GM21723 (cell line): ENCODE results near the gene HDAC4.

Source experiments
- ATAC-seq: cut with Tn5 transposase; IDR thresholded peaks from one replicate; pipeline ENCODE4 v1.9.1; 2021; ENCODE audit warnings: mild to moderate bottlenecking, moderate library complexity; ENCODE audit not compliant: unreplicated experiment

The HDAC4 gene

DNA sequence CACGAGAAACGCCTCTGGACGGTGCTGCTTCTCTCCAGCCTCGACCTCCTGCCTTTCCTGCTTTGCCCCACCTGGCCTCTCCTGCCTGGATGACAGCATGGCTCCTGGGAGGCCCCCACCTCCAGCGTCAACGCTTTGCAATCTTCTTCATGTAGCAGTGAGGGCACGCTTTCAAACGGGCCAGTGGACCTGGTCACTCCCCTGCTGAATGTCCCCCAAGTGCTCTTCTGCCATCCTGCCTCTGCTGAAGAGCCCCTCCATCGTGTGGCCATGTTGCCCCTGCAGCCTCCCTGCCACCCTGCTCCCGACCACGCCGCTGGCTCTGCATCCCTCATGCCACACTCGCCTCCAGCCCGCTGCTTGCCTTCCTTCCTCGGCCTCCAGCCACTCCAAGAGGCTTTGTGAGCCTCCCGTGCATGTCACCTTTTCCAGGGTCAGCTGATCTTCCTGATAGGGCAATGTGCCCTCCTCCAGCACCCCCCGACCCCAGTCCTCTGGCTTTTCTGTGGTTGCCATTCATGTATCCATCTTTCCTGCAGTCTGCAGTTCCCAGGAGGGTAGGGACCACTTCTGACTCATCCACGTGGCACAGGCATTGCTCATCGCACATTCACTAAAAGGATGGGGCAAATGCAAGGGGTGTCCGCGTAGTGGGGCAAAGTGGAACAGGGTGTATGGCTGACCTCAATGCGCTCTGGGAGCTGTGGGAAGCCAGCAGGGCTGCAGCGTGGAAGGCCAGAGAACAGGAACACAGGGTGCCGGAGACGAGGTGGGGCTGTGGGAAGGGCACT, 284.2 kb downstream of the HDAC4 start:
- no peak for ATAC-seq

DNA sequence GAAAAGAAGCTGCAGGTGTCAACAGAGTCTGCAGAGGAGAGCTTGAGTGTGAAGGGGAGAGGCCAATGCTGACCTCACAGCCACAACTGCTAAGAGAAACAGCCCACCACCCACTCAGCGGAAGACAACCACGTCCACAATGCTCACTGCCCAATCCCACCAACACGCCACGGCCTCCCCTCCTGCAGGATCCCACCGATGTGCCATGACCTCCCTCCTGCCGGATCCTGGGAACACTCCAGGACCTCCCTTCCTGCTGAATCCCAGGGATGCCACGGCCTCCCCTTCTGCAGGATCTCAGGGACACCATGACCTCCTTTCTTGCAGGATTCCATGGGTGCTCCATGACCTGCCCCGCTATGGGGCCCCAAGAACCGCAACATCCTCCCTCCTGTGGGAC, 285.2 kb downstream of the HDAC4 start:
- ATAC-seq = no peak

DNA sequence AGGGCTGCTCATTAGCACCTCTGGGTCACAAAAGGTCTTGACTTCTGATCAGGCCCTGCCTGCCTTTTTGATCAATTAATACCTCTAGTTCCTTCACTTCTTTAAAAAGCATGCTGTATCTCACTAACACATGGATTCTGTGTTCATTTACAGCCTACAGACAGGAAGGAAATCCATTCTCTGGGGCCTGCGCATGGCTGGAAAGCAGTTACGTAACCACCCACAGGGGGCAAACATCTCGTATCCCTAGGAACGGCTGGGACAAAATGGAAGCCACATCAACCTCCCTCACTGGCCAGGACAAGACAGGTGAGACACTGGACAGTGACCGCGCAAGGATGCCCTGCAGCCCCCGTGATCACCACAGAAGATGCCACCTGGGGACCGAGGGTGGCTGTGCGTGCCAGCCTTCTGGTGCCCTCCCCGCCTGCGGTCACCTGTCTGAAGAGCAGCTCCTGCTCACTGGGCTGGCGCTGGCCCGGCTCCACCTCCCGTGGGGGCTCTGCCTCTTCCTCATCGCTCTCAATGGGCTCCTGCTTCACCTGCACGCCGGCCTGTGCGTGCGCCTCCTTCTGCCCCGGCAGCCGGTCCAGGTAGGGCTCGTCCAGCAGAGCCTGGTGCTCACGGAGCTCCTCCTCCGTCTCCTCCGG, 286.1 kb downstream of the HDAC4 start:
- ATAC-seq = no peak

DNA sequence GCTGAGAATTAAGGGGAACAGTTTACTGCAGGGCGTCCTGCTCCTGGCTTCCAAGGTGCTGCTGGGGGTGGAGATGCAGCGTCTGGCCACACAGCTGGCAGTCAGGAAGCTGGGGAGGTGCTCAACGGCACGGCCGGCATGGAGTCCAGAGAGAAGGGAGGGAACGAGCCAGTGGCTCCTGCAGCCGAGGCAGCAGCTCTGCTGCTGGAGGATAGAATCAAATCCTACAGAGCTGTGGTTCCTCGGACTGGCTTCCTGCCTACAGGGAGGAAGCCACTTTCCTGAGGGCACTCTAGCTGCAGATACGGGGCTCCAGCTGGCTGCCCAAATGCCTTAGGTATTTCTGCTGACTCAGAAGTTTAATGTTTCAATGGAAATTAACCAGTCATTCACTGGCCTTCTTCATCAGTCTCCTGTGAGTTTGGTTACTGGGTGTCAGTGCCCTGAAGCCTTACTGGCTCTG, 286.7 kb downstream of the HDAC4 start:
- ATAC-seq = no peak

DNA sequence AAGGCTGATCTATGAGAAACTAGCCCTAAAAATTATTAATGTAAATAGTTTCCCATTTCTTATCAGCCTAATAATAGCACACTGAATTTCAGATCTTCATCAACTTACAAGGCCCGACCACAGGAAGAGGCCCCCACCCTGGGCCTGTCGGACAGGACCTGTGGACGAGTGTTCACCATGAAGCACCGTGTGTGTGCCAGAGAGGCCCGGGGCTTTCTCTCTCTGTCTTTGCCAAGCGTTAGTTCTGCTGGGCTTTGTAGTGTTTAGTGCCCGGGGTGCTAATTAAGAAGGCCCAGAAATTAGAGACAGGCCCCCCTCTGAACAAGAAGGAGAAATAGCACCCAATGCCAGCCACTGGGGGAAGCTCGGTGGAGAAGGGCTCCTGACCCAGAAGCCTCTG, 287.2 kb downstream of the HDAC4 start:
- ATAC-seq = no peak

DNA sequence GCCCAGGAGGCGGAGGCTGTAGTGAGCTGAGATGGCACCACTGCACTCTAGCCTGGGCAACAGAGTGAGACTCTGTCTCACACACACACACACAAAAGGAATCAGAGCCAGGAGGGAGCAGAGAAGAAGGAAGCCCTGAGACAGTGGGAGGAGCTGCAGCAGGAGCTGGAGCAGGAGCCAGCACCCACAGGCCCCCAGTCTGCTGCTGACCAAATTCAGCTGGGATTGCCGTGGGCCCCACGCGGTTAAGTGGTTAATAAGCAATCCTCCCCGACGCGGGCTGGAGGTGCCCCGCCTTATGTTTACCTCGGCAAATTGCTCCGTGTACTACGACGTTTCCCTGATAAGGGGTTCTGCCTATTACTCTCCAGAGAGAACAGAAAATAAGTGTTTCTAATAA, 287.6 kb downstream of the HDAC4 start:
- ATAC-seq = no peak

DNA sequence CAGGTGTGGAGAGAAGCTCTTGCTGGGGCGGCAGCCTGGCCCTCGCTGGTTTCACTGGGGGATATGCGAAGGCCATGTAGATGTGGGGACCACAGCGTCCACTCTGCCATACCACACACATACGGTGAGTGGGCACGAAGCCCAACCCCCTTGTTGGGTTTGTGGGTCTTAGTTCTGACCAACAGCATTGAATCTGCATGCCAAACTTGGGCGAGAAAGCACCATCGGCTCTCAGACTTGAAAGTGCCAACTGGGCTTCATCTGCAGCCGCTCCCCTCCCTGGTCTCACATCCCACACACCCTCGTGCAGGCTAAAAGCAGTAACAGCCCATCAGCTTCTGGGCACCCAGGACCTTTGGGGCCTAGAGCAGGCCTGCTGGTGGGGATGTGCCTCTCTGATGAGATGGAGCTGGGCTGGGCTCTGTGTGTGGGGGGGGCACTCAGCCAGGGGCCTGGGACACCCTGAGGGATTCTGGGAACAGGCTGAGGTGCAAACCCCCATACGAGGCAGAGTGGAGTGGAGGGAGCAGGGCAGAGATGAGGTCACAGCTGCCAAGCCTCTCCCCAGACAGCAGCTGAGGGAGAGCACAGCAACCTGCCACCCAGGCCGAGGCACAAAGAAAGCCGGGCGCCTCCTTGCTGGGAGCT, 288.6 kb downstream of the HDAC4 start:
- ATAC-seq = no peak

DNA sequence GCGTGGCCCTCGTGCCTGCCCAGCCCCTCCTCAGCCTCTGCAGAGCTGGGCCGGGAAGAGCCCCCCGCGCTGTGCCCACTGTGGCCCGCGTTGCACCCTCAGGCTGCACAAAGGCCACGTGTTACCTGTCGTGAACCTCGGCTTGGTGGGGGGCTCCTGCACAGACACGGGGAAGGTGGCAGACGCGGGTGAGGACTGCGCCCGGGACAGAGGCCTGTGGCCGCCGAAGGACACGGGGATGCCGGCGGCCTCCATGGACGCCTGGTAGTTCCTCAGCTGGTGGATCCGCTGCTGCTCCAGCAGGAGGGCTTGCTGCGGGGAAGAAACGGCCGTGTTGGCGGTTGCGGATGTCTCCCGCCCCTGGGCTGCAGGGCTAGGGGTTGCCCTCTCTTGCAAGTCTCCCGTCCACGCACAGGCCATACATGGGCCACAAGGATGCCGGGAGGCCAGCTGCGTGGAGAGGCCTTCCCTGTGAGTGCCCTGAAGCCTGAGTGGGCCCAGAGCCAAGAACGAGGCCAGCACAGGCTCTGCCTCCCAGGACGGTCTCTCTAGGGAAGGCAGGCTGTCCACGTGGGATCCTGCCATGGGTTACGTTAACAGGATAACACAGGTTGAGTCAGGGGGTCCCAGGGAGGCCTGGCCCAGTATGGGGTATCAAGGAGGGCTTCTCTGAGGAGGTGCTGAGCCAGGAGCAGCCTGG, 289.3 kb downstream of the HDAC4 start:
- ATAC-seq = no peak

DNA sequence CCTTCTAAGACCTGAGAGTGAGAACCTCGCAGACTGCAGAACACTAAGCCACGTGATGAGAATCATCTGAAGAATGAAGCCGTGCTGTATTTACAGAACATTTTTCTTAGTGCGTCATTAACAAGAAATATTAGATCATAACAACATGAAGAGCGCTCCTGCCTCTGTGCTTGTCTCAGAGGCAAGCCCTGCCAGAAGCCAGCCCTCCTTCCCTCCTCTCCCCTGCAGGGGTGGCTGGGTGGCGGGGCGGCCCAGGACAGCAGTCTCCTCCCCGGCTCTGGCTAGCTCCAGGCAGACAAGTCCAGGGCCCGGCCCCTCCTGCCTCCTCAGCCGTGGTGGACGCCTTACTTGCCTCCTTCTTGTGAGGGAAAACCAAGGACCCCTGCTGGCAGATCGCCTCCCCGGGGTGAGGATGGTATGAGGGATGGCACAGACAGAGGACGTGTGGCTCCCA, 290.2 kb downstream of the HDAC4 start:
- ATAC-seq = no peak

DNA sequence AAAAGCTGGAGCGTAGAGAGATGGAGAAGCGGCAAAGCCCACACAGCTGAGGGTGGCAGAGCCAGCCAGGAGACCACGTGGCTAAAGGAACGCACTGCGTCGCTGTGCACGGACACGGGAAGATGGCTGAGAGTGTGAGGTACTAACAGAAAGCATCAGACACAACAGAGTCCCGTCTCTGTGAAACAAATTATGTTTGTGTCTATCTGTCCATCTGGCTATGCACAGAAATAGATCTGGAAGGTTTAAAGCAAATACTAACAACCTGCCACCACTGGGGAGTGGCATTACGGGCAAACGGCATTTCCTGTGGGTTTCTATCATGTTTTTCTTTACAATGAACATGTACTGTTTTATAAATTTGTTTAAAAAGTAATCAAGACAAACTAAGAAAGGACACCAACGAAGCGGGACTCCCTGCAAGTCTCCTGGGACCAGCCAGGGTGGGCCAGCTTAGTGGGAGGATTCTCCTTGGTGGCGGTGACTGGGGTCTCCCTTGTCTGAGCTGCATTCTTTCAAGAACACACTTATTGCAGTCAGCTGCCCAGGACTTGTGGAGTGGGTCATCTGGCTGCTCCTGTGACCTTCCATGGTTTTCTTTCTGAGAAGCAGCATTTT, 290.8 kb downstream of the HDAC4 start:
- ATAC-seq = no peak

DNA sequence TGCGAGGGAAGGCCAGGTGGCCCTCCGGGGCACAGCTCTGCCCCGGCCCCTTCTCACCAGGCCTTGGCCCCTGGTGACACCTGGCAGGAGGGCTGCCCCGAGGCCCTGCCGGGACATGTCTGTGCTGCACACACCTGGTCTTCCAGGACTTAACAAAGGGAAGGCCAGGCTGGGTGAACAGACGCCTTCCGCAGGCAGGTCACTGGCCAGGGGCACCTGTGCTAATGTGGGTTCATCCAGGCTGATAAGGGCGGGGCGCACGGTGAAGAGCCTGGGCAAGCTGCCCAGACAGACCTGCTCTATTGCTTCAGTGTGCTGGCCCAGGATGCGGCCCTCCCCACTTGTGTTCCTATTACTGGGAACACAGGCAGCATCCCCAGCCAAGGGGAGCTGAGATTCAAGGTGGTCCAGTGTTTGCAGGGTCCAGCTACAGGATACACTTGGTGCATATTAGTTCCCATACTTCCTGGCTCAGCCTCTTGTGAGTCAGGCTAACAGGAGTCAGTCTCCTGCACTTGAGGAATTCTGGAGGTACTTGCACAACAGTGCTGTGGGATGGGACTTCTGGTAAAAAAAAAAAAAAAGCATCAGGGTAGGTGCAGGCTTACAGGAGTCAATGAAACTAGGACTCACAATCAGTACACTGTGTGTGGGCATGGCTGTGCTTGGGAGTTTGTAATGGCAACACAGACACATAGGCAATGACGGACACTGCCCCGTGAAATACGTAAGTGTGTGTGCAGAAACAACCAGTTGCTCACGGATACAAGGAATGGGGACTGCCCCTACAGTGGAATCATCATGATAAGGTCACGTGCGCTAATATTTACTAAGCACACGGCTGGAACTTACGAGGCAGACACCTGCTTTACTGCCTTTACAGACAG, 291.5 kb downstream of the HDAC4 start:
- ATAC-seq = no peak

DNA sequence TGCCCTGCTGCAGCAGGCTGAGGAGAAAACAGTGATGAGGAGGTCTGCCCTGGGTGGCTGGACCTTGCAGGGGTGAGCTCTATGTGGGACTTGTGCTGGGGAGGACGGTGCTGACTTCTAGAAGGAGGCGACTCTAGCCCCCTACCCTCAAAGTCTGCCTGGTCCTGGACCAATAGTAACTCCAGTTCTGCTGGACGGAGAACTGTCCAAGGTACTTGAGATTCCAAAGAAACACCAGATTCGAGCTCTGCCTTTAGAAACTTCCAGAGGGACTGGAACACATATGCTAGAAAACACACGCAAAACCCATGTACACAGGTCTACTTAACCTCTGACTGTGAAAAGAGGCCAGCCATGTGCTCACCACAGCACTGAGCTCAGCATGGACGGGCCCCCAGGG, 292.4 kb downstream of the HDAC4 start:
- ATAC-seq = no peak

DNA sequence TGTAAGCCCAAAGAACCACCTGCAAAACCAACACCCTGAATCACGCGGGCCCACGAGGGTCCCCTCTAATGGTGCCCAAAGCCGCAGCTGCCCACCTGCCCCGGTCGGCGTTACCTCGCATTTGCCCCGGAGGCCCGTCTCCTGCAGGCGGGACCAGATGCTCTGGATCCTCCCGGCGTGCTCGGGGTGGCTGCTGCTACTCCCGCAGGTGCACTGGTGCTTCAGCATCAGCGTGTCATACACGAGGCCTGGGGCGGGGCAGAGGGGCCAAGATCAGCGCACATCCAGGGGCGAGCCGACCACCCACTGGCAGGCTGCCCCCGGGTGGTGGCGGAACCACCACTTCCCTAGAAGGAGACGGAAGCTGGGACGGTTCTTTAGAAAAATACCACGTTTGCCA, 292.9 kb downstream of the HDAC4 start:
- ATAC-seq = no peak

DNA sequence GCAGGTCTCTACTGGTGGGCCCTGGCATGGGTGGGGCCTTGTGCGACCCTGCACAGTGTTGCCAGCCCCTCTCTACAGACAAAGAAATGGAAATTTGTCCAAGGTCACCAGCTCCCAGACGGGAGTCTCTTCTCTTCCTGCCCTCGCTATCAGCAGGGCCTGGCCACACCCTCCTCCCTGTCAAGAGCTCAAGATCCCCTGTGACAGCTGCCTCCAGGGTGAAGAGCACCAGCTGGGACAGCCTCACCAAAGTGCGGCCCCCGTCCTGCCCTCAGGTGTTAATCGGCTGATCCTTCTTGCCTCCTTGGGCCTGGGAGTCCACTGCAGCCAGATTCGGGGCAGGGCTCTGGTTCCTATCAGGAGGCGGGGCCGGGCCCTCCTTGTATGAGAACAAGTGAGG, 293.9 kb downstream of the HDAC4 start:
- no peak for ATAC-seq

DNA sequence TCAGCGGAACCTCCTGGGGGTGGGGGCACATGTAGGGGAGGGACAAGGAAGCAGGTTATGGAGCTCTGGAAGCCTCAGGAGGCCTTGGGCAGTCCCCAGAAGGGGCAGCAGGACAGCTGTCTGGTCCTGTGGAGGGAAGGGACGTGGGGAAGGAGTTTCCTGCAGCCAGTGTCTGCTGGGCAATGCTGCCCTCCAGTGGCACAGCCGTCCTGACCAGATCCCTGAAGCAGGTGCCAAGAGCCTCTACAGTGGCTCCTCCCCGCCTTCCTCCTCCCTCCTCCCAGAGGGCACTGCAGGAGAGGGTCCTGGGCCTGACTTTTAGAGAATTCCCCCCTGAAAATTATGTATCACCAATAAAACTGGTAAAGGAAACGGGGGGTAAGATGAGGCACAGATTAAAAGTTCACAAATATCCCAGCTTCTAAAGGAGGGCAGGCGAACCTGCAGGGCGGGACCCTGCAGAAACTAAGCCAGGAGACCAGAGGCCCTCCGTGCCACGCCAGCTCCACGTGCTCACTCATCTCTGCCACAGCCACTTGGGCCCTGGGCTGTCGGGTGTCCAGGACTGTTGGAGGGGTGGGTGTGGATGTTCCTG, 294.4 kb downstream of the HDAC4 start:
- ATAC-seq = no peak

DNA sequence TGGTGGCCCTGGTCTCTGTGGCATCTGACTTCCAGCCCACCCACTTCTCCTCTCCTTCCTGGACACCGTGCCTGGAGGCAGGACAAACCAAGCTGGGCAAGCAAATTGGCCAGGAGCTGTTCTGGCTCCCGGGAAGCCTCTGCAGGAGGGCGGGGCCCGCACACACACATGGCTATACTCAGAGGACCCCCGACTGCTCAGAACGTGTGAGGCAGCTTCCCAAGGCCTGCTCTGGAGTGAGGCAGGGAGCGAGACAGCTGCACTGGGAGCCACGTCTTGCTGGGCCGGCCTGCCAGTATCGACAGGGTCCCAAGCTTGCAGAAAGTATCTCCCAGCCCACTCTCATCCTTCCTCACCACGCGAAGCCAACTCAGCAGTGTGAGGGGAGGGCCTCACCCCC, 295.6 kb downstream of the HDAC4 start:
- no peak for ATAC-seq

DNA sequence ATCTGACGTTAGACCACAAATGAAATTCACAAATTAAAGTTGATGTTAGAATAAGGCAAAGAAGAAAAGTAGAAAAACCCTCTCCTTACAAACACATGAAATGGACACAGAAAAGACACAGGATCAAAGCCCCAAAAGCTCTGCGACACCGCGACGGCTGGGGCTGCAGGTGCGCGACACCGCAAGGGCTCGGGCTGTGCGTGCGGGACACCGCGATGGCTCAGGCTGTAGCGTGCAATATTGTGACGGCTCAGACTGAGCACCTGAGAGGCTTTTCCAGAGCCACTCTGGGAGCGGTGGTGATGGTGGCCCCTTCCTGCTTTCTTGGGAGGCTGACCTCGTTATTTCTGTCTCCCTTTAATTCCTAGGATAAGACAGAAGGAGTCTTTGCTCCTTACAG, 296.0 kb downstream of the HDAC4 start:
- ATAC-seq = no peak

DNA sequence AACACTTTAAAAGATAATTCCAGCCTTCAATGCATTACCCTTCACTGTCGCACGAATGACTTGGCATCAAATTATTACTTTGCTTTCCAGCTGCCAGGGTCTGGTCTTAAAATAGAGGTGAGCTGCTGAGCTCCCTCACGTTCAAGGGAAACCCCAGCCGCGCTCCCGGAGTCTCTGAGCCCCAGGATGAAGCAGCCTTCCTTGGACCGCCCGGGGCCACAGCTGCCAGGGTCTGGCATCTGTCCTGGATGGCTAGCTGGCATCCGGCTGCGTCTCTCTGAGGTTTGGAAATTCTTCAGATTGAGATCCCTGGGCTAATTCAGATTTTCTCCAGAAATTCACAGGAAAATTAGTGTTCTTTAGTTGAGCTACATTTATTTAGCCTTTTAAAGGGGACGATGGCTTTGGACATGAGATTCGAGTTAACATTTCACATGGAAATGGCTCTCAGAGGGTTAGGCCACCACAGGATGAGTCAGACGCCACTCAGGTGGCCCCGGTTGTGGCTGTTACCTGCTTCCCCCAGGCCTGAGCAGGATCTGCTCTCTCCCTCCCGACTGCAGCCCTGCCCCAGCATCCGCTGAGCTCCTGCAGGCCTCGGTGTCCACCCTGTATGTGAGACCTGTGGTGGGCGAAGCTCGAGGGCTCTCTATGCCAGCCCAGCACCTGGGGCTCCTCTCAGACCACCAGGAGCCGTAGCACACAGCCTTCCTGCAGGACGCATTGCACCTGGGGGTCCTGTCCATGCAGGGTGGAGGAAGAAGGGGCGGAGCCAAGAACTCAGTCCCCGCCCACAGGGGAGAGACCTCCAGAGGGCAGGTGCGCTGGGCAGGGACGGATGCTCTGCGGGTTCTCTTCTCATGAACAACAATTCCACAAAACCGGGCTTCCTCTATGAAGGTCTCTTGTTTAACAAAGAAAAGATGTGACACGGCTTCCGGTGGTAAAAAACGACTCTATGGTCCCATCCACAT, 297.4 kb downstream of the HDAC4 start:
- ATAC-seq = no peak
